LNCaP clone FGC (cell line): Measurements from ENCODE around the gene PRRC2C.

ENCODE experiments used
- DNase-seq: peaks from one replicate; pipeline ENCODE4 v3.0.0-alpha.2; 2011; ENCODE audit warnings: low read depth
- H3K4me3 ChIP-seq: 2 replicates; pipeline ENCODE4 v1.5.1; 2011; ENCODE audit warnings: mild to moderate bottlenecking, low read depth, low read length, control low read depth
- TF ChIP-seq, protein P1 (sequence below): IDR thresholded peaks from 2 replicates; pipeline ENCODE4 v1.5.1; 2012; ENCODE audit warnings: mild to moderate bottlenecking; ENCODE audit not compliant: control insufficient read depth, insufficient read depth; ENCODE audit errors: extremely low read depth

PRRC2C gene

DNA sequence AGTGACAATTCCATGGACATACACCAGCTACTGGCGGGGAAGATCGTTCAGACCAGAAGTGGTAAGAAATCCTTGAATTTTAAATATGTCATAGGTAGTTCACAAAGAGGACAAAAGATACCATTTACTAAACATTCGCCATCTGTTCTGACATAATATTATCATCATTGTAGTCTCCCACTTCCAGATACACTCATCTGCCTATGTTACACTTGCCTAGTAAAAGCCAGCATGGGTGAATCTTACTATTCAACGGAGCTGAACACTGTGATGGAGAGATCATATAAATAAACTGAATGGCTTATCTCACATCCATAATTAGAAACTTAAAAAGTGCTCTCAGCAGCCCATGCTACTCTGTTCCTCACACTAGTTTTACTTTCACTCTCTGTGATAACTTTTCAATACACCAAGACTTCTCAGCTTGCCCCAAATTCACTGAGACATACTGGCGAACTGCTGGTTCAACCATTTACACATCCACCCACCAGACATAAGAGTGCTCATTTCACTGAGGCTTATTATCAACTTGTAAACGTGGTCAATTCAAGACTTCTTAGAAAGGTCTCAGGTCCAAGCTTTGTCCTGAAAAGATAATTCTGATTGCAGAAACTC is 463 bp upstream of the PRRC2C start:
- H3K4me3 ChIP-seq = peak overlapping the region; percentile 98
- no peak for DNase-seq
- TF ChIP-seq, protein P1, sequence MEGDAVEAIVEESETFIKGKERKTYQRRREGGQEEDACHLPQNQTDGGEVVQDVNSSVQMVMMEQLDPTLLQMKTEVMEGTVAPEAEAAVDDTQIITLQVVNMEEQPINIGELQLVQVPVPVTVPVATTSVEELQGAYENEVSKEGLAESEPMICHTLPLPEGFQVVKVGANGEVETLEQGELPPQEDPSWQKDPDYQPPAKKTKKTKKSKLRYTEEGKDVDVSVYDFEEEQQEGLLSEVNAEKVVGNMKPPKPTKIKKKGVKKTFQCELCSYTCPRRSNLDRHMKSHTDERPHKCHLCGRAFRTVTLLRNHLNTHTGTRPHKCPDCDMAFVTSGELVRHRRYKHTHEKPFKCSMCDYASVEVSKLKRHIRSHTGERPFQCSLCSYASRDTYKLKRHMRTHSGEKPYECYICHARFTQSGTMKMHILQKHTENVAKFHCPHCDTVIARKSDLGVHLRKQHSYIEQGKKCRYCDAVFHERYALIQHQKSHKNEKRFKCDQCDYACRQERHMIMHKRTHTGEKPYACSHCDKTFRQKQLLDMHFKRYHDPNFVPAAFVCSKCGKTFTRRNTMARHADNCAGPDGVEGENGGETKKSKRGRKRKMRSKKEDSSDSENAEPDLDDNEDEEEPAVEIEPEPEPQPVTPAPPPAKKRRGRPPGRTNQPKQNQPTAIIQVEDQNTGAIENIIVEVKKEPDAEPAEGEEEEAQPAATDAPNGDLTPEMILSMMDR = no peak

DNA sequence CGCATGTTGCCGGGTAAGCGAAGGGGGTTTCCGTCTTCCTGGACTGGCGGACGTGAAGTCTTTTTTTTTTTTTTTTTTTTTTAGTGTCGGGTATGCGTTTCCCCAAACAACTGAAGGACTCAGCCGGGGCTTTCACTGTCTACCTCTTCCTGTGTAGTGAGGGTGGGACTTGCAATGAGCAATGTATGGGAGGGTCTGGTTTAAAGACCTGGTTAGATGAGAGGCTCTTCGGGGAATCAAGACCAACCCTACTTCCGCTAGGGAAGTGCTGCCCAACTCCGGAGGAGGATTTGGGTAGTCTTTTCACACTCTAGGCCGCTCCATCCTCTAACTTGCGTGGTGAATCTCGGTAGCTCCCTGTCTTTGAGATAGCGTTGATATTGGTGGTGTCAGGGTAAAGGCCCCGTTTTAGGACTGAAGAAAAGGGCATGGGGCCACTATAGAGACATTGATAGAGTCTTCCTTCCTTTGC is 754 bp downstream of the PRRC2C start:
- TF ChIP-seq, protein P1 = no peak
- no peak for DNase-seq
- H3K4me3 ChIP-seq = peak overlapping the region; percentile 98

DNA sequence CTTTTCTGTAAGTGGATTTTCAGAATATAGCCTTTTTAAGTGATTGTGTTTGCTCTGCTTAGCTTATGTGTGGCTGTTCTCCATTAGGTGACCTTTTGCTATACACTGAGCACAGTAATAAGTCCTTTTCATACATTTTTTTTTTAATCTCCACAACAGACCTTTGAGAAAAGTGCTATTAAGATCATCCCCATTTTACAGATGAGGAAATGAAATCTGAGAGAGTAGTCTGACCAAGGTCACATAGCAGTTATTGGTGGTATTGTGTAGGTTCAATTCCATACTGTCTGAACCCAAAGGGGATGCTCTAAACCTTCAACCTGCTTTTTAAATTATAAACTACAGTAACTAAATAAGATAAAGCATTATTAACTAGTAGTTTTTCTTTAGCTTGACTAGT is 1.7 kb downstream of the PRRC2C start:
- no peak for DNase-seq
- peak overlapping the region; percentile 98 for H3K4me3 ChIP-seq
- TF ChIP-seq, protein P1 = no peak

DNA sequence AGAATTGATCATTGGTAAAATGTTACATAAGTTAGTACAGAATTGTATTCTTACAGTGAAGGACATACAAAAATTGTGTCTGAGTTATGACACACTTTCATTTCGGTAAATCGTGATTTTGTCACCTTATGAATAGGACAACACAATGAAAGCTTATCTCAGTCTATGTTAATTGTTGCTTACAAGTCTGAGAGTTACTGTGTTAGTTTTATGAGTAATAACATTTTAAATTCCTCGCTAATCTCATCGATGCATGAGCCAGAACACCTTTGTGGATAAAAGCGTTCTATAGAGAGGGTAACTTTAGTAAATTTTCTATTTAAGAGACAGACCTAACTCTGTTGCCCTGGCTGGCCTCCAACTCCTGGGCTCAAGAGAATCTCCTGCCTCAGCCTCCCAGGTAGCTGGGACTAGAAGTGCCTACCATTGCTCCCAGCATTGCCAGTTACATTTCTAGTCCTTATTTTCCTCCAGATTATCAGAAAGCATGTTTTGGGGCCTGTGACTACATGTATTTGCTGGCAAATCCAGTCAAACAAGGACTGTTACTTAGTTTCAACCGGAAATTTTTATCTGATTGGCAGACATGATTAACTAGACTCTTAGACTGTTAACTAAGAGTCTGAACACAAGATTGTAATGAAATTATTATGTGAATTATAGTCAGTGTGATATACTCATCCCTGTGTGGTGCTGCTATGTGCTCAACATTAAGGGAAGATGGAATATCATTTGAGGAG is 3.0 kb downstream of the PRRC2C start:
- H3K4me3 ChIP-seq = 0 out of 2 replicates have a peak overlapping the region, but pooled peaks have one; percentile 14
- TF ChIP-seq, protein P1 = no peak
- DNase-seq = peak; percentile 48

DNA sequence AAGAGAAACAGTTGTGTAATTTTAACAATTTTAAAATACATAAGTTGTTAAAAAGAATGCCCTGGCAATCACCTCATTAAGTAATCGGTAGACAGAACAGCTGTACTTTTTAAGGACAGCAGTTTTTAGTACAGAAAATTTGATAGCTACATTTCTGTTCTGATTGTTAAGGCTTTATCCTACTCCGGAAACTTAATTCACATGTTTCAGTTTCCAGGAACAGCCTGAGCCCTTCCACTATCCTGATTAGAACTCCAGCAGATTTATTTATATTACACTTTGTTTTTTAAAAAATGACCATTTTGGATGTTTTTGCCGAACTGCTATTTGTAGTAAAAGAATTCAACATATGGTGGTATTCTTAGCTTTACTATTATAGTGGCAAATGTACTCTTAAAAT is 8.7 kb downstream of the PRRC2C start:
- no peak overlapping the region for H3K4me3 ChIP-seq

DNA sequence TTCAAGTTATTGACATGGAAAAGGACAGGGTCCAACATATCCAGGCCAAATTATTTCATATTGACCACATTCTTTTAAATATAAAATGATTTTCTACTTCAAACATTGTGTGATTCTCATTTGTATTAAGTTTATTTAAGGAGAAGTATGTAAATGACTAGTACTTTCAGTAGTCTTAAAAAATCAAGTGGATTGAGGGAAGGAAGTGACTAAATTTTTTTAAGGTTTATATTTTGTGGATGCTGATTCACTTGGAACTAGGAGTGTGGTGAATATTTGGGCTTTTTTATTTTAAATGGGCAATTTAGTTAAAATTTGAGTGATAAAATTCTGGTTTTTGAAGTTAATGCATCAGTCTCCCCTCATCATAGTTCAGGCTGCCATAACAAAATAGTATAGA is 10.1 kb downstream of the PRRC2C start:
- TF ChIP-seq, protein P1 = no peak
- DNase-seq = no peak
- no peak overlapping the region for H3K4me3 ChIP-seq

More for the DNA sequence above, 8.7 kb downstream of the PRRC2C start:
- no peak for DNase-seq
- TF ChIP-seq, protein P1 = no peak
